GM19351 (cell line): Measurements from ENCODE around the gene TET3.

Experiments
- ATAC-seq: cut with Tn5 transposase; IDR thresholded peaks from one replicate; pipeline ENCODE4 v1.9.1; 2021; ENCODE audit warnings: mild to moderate bottlenecking, moderate library complexity; ENCODE audit not compliant: unreplicated experiment

TET3 gene

DNA sequence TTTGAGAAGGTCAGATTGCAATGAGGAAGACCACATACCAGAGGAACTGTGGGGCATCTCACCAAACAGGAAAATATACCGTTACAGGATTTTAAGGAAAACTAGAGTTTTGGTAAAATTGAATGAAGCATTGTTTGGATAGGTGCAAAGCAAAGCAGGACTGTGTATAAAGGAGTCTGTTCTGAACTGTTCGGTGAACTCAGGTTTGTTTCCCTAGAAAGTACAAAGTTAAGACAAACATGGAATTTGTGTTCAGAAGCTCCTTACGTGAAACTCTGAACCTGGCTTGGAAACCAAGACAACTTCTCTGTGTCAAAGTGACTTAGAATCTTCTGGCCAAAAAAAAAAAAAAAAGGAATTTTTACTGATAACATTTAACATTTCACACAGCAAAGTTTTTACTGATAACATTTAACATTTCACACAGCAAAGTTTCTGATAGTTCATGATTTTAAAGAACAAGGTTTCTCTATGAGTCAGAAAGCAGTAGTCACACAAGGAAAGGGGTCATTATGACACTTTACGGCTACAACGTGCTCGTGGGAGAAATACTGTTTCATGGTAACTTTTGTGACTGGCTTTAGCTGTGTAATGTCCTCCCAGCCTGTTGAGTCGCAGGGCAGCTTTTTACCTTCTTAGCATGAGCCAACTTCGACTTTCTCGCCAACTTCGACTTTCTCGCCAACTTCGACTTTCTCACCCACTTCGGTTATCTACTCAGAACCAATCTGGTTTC, 21.2 kb upstream of the TET3 start:
- ATAC-seq = peak; percentile 84

DNA sequence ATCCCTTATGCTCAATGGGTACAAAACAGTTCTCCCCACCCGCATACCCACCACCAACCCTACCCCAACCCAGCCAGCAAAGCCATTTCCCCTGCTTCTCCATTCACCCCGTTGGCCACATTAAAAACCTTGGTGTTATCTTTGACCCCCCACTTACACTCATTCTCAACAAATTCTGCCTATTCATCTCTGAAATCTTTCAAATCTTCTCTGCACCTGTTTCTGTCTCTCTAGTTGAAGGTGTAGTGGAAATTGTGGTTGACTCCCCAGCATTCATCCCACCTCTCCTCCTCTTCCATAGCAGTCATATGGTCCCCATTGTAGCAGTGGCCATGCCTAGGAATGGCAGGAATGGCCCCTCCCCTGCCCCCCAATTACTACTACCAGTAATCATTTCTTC, 20.5 kb upstream of the TET3 start:
- ATAC-seq = peak; percentile 21

DNA sequence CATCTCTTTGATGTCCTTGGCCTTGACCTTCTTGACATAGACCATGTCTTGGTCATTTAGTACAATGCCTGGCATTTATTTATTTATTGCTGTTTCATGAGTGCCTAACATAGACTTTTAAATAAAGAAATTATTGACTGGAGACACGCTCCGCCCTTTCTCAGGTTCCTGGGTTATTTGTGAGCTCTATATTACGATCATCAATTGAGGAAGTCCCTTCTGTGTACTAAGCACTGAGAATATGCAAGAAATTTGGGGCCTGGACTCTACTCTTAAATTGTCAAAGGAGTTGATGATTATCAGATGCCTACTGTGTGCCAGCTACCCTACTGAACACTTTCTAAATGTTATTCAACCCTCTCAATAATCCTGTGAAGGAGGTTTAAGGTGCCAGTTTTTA, 19.7 kb upstream of the TET3 start:
- no peak for ATAC-seq

- ATAC-seq = no peak
Observed at GRCh38 chr2:73968357-73968937, 16.3 kb upstream of the TET3 start.

DNA sequence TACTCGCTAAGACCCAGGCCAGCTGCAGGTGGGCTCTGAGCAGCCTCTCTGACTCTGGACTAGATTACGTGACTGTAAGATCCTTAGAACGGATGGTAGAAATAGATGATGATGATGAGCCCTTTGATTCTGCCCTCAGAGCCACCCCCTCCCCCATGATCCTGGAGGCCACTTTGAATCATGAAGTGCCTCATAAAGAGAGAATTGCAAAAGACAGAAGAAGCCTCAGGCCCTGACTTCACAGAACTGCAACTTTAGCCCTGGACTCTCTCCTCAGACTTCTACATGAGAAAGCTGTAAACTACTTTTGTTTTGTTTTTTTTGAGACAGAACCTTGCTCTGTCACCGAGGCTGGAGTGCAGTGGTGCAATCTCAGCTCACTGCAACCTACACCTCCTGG, 15.4 kb upstream of the TET3 start:
- no peak for ATAC-seq

DNA sequence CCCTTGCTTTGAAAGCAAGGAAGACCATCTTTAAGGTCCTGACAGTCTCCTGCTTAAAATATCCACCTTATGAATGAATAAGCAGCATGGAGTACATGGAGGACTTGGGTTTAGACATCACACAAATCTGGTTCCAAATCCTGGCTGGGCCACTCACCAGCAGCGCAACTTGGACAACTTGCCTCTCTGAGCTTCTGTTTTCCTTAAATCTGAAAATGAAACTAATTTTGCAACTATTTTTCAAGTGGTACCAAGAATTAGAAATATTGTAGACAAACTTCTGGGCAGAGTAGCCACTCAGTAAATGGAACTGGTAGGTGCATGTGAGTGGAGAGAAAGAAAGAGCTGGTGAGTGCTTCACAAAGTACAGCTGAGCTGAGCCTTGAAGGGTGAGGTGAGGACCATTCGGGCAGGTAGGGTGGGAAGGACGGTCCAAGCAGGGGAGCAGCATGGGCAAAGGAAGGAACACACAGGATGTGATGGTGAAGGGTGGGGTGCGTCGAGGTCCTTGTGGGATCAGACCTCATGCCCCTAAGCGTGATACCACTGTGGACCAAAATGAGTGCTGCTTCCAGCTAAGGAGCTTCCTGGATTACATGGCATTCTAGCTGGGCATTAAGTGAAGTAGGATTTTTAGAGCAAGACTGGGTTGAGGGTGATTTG, 14.4 kb upstream of the TET3 start:
- ATAC-seq = no peak

GRCh38 chr2:73970850-73971471, 13.7 kb upstream of the TET3 start:
- ATAC-seq = peak; percentile 67

GRCh38 chr2:73971722-73972121, 13.0 kb upstream of the TET3 start:
- no peak for ATAC-seq

DNA sequence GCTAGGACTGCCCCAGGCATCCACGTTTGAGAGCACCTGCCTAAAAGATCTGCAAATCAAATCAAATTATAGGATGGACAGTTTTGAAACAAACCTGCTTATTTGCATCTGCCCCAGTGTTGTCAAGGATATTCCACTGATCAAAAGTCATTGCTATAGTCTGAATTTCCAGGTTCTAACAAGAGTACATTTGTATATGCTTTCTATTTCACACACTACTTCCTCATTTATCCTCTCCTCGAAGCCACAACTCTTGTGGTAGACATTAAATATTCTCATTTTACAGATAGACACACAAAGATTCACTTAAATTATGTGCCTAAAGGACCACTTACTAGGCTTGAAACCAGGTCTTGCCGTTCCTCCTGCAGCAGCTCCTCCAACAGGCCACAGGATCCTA, 11.9 kb upstream of the TET3 start:
- peak; percentile 66 for ATAC-seq

DNA sequence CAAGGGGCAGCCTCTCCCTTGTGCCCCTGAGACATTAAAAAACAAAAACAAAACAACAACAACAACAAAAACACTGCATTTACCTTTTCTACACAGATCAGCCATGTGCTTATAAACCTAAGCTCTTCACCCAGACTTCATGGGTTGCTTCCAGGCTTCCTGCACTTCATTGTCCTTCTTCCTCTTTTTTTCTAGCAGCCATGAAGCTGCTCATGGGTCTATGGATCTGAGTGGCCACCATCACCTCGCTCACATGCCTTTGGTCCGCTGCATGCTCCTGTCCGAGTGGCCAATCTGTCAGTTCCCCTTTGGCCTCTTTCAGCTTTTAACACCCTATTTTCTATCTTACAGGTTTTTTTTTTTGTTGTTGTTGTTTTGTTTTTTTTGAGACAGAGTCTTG, 9.0 kb upstream of the TET3 start:
- ATAC-seq = no peak

DNA sequence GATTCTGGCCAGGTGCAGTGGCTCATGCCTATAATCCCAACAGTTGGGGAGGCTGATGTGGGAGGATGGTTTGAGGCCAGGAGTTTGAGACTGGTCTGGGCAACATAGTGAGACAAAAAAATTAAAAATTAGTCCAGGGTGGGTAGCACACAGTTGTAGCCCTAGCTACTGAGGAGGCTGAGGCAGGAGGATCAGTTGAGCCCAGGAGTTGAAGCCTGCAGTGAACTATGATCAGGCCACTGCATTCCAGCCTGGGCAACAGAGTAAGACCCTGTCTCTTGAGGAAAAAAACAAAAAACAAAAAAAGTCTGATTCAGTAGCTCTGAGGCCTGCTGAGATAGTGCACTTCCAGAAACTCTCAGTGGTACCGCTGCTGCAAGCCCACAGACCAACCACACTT, 7.9 kb upstream of the TET3 start:
- no peak for ATAC-seq

DNA sequence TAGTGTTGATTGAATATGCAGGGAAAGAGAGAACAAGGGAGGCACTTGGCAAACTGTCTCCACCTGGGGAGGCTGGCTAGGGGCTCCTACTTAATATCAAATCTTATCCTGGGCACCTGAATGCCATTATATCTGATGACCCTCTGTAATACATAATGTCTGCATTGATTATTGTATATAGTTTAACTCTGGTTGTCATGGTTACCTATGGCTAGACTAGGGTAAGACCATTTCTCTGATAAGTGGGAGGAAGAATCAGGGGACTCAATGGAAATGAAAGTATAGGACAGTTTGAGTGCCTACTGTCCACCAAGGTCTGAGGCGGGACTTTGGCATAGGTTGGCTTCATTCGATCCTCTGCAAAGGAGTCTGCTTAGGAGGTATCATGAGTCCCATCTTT, 7.2 kb upstream of the TET3 start:
- ATAC-seq = no peak

- no peak for ATAC-seq
Observed at GRCh38 chr2:73979021-73979420, 5.7 kb upstream of the TET3 start.

DNA sequence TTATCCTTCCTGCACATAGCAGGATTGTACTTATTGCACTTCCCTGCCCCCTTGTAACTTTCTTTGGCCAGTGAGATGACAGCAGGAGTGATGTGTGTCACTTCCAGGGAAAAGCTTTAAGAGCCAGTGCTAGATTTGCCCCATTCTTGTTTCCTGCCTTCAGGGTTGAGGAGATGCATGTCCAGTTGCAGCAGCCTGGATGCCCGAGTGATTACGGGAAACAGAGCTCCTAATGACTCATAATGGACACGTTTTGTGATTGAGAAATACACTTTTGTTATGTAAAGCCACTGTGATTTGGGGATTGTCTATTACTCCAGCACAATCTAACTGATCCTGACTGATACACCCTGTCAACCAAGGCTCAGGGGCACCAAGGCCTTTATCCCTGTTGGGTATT, 5.0 kb upstream of the TET3 start:
- ATAC-seq = no peak

GRCh38 chr2:73980566-73980965, 4.1 kb upstream of the TET3 start:
- no peak for ATAC-seq

GRCh38 chr2:73981081-73982001, 3.4 kb upstream of the TET3 start:
- peak; percentile 37 for ATAC-seq

GRCh38 chr2:73982140-73982617, 2.5 kb upstream of the TET3 start:
- no peak for ATAC-seq

DNA sequence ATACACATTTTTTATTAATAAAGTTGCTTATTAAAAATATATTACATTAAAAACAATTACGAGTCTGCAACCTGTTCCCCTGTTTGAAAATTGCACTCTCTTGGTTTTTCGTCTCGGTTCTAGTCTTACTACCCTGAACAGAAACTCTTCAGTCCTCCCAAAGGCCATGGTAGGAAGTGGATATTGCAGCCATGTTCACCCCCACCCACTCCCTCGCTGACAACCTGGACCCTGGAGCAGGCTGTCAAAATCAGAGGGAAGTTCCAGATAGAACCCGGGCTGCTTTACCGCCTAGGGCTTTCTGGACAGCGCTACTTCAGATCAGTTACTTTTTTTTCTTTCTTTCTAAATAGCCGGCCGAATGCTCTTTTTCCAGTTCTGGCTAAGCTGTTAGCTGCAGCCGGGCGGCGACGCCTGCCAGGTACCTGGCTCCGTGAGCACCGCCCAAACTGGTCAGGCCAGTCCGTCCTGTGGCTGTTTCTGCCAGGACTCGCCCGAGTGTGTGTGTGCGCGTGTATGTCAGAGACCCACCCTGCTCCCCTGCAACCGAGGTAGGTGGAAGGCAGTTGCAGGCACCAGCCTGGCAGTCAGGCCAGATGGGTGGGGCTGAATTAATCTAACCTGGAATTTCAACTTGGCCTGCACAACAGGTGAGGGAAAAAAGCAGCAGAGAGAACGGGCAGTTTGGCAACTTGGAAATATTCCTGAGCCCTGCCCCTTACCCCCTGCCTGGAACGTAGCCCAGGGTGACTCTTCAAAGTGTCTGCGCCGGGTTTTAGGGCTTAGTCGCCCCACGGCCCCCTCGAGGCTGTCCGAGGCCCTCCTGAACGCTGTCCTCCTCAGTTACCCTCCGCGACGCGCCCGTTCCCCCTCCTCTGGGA, 1.1 kb upstream of the TET3 start:
- no peak for ATAC-seq

- ATAC-seq = no peak
Observed at GRCh38 chr2:73984922-73985307, 205 bp downstream of the TET3 start.
